GM12891 (cell line): ENCODE data around the gene GDPD1.

ENCODE experiments used
- POLR2A ChIP-seq: IDR thresholded peaks from 2 replicates; pipeline ENCODE4 v1.6.1; 2011; ENCODE audit warnings: low read depth, low read length, control low read depth
- POLR2AphosphoS5 ChIP-seq: IDR thresholded peaks from 2 replicates; pipeline ENCODE4 v1.6.1; 2011; ENCODE audit warnings: low read depth, low read length, control low read depth

GRCh38 chr17:59219992-59220327 lies 351 bp upstream of the GDPD1 start:
- TF ChIP-seq POLR2AphosphoS5 (no peak), POLR2A (no peak)
